H1 (cell line): Measurements from ENCODE around the gene CLEC16A. TPM values are rescaled to one million over a fixed set of nuclear protein-coding genes. Genes with fewer than 3 reads are reported as not detected.

ENCODE experiments used
- HDAC6 ChIP-seq: IDR thresholded peaks from one replicate; pipeline ENCODE4 v1.7.1; 2012; ENCODE audit warnings: low read depth, mild to moderate bottlenecking, inconsistent platforms, low read length, moderate library complexity
- RBBP5 ChIP-seq: IDR thresholded peaks from 2 replicates; pipeline ENCODE4 v1.7.1; 2012; ENCODE audit warnings: low read depth, mild to moderate bottlenecking, inconsistent platforms, low read length, moderate library complexity, borderline replicate concordance
- polyA plus RNA-seq, 7 experiments: library from polyadenylated mRNA; depleted of rRNA in 3 of 7; stranded (reverse) in 5 of 7; unstranded in 2 of 7; fragments of >200 nt in 5 of 7; fragments of 200-250 nt in 2 of 7; gene quantifications; 1 replicate in 5 of 7; 2 replicates in 1 of 7; 4 replicates in 1 of 7; pipeline versions ENCODE4 v1.2.1 to v1.2.3, GENCODE V29; 2011 to 2013; ENCODE audit warnings: missing spikeins in 2 of 7, mixed read lengths in 2 of 7
- total RNA-seq: library from RNA; stranded (reverse); fragmentation: NEBNext Ultra II Directional; extraction: Animal tissue kit (Norgen Biotek cat#: 25700); gene quantifications from 2 replicates; pipeline ENCODE4 v1.2.1, GENCODE V29; 2021

Gene CLEC16A
- total and polyA plus RNA-seq, 2 of the 8 experiments (the other 6 are each of a cell fraction or from before 2014, with no cell fraction given) = 7.6 to 19.3 TPM

DNA sequence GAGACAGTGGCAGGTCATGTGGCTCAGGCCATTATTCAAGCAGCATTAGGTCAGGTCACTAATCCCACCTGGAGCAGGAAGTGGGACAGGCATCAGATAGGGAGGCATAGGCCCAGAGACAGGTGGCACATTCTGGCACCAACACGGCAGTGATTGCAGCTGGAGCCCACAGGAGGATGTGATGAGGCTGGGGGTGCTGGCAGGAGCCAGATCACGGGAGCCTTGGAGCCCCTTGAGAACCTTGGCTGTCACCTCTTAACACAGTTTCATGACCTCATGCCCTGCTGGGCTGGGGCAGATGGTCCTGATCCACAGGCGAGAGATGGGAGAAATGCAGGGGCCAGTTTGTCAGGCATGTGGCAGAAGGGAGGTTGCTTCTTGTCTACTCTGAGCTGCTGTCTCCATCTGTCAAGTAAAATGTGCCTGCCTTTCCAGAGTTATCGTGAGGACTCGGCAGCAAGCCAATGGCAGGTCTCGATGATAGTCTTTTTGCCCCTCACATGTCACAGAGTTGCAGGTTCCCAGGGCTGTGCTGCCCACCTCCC, 109.6 kb downstream of the CLEC16A start (continued):
- TF ChIP-seq RBBP5 (no peak), HDAC6 (no peak)
